Keratinocyte (primary cell): Measurements from ENCODE around the gene RAB40A. TPM values are rescaled to one million over a fixed set of nuclear protein-coding genes. Genes with fewer than 3 reads are reported as not detected.

Experiments
- DNase-seq: peaks from one replicate; pipeline ENCODE4 v3.0.0-alpha.2; 2011; ENCODE audit warnings: low read depth, missing footprints, low spot score
- FAIRE-seq: peaks from 2 replicates; lab custom pipeline; 2011; peaks lifted over from hg19 to GRCh38; lab: Jason Lieb, UNC
- H2AFZ ChIP-seq: 2 replicates; pipeline ENCODE4 v1.6.0; 2012; ENCODE audit warnings: low read length, control low read depth, inconsistent platforms; ENCODE audit not compliant: control insufficient read depth
- H3K27ac ChIP-seq: 2 replicates; pipeline ENCODE4 v1.5.1; 2011; ENCODE audit warnings: low read length; ENCODE audit not compliant: control insufficient read depth, insufficient read depth
- H3K27me3 ChIP-seq: 3 replicates; pipeline ENCODE4 v1.6.0; 2011; ENCODE audit warnings: low read length; ENCODE audit not compliant: control insufficient read depth, insufficient read depth; ENCODE audit errors: extremely low read depth
- H3K36me3 ChIP-seq, 2 experiments: 2 replicates in 1 of 2; 3 replicates in 1 of 2; pipeline ENCODE4 v1.5.1; 2011; ENCODE audit warnings: low read length in 2 of 2, mild to moderate bottlenecking in 1 of 2; ENCODE audit not compliant: control insufficient read depth in 2 of 2, insufficient read depth in 2 of 2; ENCODE audit errors: extremely low read depth in 1 of 2
- H3K4me1 ChIP-seq: 3 replicates; pipeline ENCODE4 v1.5.1; 2011; ENCODE audit warnings: low read length; ENCODE audit not compliant: control insufficient read depth, insufficient read depth; ENCODE audit errors: extremely low read depth
- H3K4me2 ChIP-seq: 3 replicates; pipeline ENCODE4 v1.6.0; 2011; ENCODE audit warnings: low read depth, low read length; ENCODE audit not compliant: control insufficient read depth, insufficient read depth; ENCODE audit errors: extremely low read depth
- H3K4me3 ChIP-seq, 3 experiments: fragments of 200-600 bp in 1 of 3; sonication (generic) in 1 of 3; 2 replicates in 2 of 3; 3 replicates in 1 of 3; pipeline ENCODE4 v1.5.1; 2011 to 2016; ENCODE audit warnings: low read length in 3 of 3, mild to moderate bottlenecking in 3 of 3, control low read depth in 2 of 3, inconsistent platforms in 1 of 3, low read depth in 1 of 3, mixed read lengths in 1 of 3, mixed run types in 1 of 3, moderate library complexity in 1 of 3; ENCODE audit not compliant: control insufficient read depth in 2 of 3, insufficient read depth in 2 of 3; ENCODE audit errors: extremely low read depth in 1 of 3
- H3K79me2 ChIP-seq: 2 replicates; pipeline ENCODE4 v1.6.0; 2012; ENCODE audit warnings: low read length; ENCODE audit not compliant: control insufficient read depth, insufficient read depth
- H3K9ac ChIP-seq: 3 replicates; pipeline ENCODE4 v1.6.0; 2011; ENCODE audit warnings: low read length; ENCODE audit not compliant: control insufficient read depth, insufficient read depth; ENCODE audit errors: extremely low read depth
- H3K9me1 ChIP-seq: 3 replicates; pipeline ENCODE4 v1.6.0; 2011; ENCODE audit warnings: low read length; ENCODE audit not compliant: control insufficient read depth, insufficient read depth; ENCODE audit errors: extremely low read depth
- H3K9me3 ChIP-seq: 2 replicates; pipeline ENCODE4 v1.5.1; 2012; ENCODE audit warnings: low read depth, low read length; ENCODE audit not compliant: control insufficient read depth
- H4K20me1 ChIP-seq: 3 replicates; pipeline ENCODE4 v1.6.0; 2011; ENCODE audit warnings: low read length; ENCODE audit not compliant: control insufficient read depth, insufficient read depth; ENCODE audit errors: extremely low read depth
- CTCF ChIP-seq, 3 experiments: IDR thresholded peaks in 1 of 3; conservative IDR thresholded peaks in 1 of 3; optimal IDR thresholded peaks in 1 of 3; 2 replicates in 2 of 3; 3 replicates in 1 of 3; pipeline versions ENCODE3 to v1.5.1; 2011; ENCODE audit warnings: low read length in 3 of 3, mild to moderate bottlenecking in 3 of 3, moderate library complexity in 2 of 3, control low read depth in 1 of 3, inconsistent platforms in 1 of 3; ENCODE audit not compliant: insufficient read depth in 2 of 3; ENCODE audit errors: extremely low read depth in 1 of 3
- EZH2 ChIP-seq: IDR thresholded peaks from one replicate; pipeline ENCODE4 v1.6.1; 2012; ENCODE audit warnings: inconsistent platforms, mild to moderate bottlenecking, low read length, moderate library complexity
- dilution Hi-C: fragments of 300-500 bp; cut with MboI; formaldehyde crosslinking; loops from one replicate; pipeline ENCODE4 v1.7.0; 2020; ENCODE audit warnings: low sequenced_read_pairs; ENCODE audit not compliant: extremely low pct_ligation_motif_present
- polyA plus RNA-seq, 5 experiments: library from polyadenylated mRNA; depleted of rRNA in 3 of 5; stranded (reverse) in 3 of 5; stranded (forward) in 1 of 5; unstranded in 1 of 5; fragments of >200 nt; gene quantifications; 1 replicate in 1 of 5; 2 replicates in 3 of 5; 3 replicates in 1 of 5; pipeline versions ENCODE4 v1.2.1 to v1.2.3, GENCODE V29; 2011 to 2012; ENCODE audit warnings: missing spikeins in 2 of 5, low read depth in 1 of 5, low replicate concordance in 1 of 5

The RAB40A gene
- polyA plus RNA-seq, 1 donor (not counting 4 experiments of a cell fraction or from before 2014, with no cell fraction given), result 0.33 TPM

GRCh38 chrX:103518571-103518970 lies 718 bp downstream of the RAB40A start:
- Histone ChIP-seq H3K36me3 (no peaks in the 10 kb centered on the region), H3K9ac (no peak overlapping the region), H3K4me2 (no peak overlapping the region), H2AFZ (no peak overlapping the region), H3K27me3 (no peaks in the 10 kb centered on the region), H3K27ac (no peak overlapping the region), H3K9me1 (no peaks in the 10 kb centered on the region), H3K79me2 (no peaks in the 10 kb centered on the region), H4K20me1 (no peaks in the 10 kb centered on the region), H3K9me3 (no peaks in the 10 kb centered on the region), H3K4me1 (no peaks in the 10 kb centered on the region), H3K4me3 (no peak overlapping the region)
- dilution Hi-C loops, result no loop called here
- TF ChIP-seq EZH2, result no peak
- TF ChIP-seq CTCF (optimal IDR thresholded peaks at IDR 0.05 in 1 of 3, IDR thresholded peaks at IDR 0.05 in 1 of 3, conservative IDR thresholded peaks at IDR 0.05 in 1 of 3; ENCODE audit: extremely low read depth in 1 of 3, insufficient read depth in 2 of 3, low read length in 3 of 3), result no peak
- FAIRE-seq (no peak), DNase-seq (no peak)

- no peak overlapping the region for H3K9ac ChIP-seq
- TF ChIP-seq EZH2 (no peak), CTCF (optimal IDR thresholded peaks at IDR 0.05 in 1 of 3, IDR thresholded peaks at IDR 0.05 in 1 of 3, conservative IDR thresholded peaks at IDR 0.05 in 1 of 3; ENCODE audit: extremely low read depth in 1 of 3, insufficient read depth in 2 of 3, low read length in 3 of 3) (no peak)
- no peaks in the 10 kb centered on the region for H3K9me1 ChIP-seq
- H3K4me1 ChIP-seq, result no peaks in the 10 kb centered on the region
- H3K27ac ChIP-seq, result no peak overlapping the region
- dilution Hi-C loops, result no loop called here
- DNase-seq, result no peak
- no peak overlapping the region for H3K4me2 ChIP-seq
- H3K36me3 ChIP-seq, result no peaks in the 10 kb centered on the region
- no peak for FAIRE-seq
- H4K20me1 ChIP-seq, result no peaks in the 10 kb centered on the region
- H3K27me3 ChIP-seq, result no peaks in the 10 kb centered on the region
- H3K4me3 ChIP-seq, result no peak overlapping the region
- H3K9me3 ChIP-seq, result no peaks in the 10 kb centered on the region
- H3K79me2 ChIP-seq, result no peaks in the 10 kb centered on the region
- H2AFZ ChIP-seq, result no peak overlapping the region
Observed at GRCh38 chrX:103517246-103517645, 2.0 kb downstream of the RAB40A start.
